Measurements from ENCODE around the gene SUPT6H. TPM values are rescaled to one million over a fixed set of nuclear protein-coding genes. Genes with fewer than 3 reads are reported as not detected.

The SUPT6H gene
- total RNA-seq, 3 donors from 2014 or later (not counting 1 experiment from before 2014, with no cell fraction given): 170 to 184 (median 177) TPM

GRCh38 chr17:28693869-28694268 lies 31.9 kb downstream of the SUPT6H start:
- Mint-ChIP-seq H3K36me3 (peaks cover 16% of the 10 kb centered on the region), H3K27ac (no peak overlapping the region), H3K9me3 (no peaks in the 10 kb centered on the region), H3K4me3 (no peak overlapping the region), H3K4me1 (no peaks in the 10 kb centered on the region), H3K27me3 (ENCODE audit: low read depth in 2 of 2) (no peaks in the 10 kb centered on the region)
- intact Hi-C loops (cut with micrococcal nuclease): no loop called here
- Histone ChIP-seq H3K4me1 (ENCODE audit: control insufficient read depth, insufficient read depth, low read length) (no peaks in the 10 kb centered on the region), H3K27ac (ENCODE audit: low read length) (no peak overlapping the region), H3K27me3 (ENCODE audit: control insufficient read depth, insufficient read depth, low read length) (no peaks in the 10 kb centered on the region), H3K9me3 (ENCODE audit: control insufficient read depth, insufficient read depth, low read length) (no peaks in the 10 kb centered on the region), H3K4me3 (ENCODE audit: low read length) (no peak overlapping the region), H3K36me3 (ENCODE audit: control insufficient read depth, insufficient read depth, low read length) (peaks cover 74% of the 10 kb centered on the region)
- WGBS (ENCODE audit: insufficient coverage): 100% methylated on average over 1 of the region's 1 CpG
- DNase-seq (no peak), ATAC-seq (no peak)
- no peak for TF ChIP-seq CTCF (IDR thresholded peaks at IDR 0.05)

- no peak overlapping the region for H3K4me3 ChIP-seq (ENCODE audit: low read length)
- H3K27me3 Mint-ChIP-seq (ENCODE audit: low read depth in 2 of 2): no peaks in the 10 kb centered on the region
- intact Hi-C loops (cut with micrococcal nuclease): no loop called here
- no peak overlapping the region for H3K4me3 Mint-ChIP-seq
- ATAC-seq (no peak), DNase-seq (no peak)
- no peaks in the 10 kb centered on the region for H3K9me3 ChIP-seq (ENCODE audit: control insufficient read depth, insufficient read depth, low read length)
- H3K4me1 ChIP-seq (ENCODE audit: control insufficient read depth, insufficient read depth, low read length): no peaks in the 10 kb centered on the region
- H3K27ac ChIP-seq (ENCODE audit: low read length): no peak overlapping the region
- H3K4me1 Mint-ChIP-seq: peaks cover 0 to 6% of the 10 kb centered on the region in 2 donors
- peaks cover 11% of the 10 kb centered on the region for H3K36me3 Mint-ChIP-seq
- H3K36me3 ChIP-seq (ENCODE audit: control insufficient read depth, insufficient read depth, low read length): peaks cover 89% of the 10 kb centered on the region
- no peak for TF ChIP-seq CTCF (IDR thresholded peaks at IDR 0.05)
- no peak overlapping the region for H3K27ac Mint-ChIP-seq
- H3K9me3 Mint-ChIP-seq: no peaks in the 10 kb centered on the region
- 95% methylated on average over 6 of the region's 6 CpGs for WGBS (ENCODE audit: insufficient coverage)
- H3K27me3 ChIP-seq (ENCODE audit: control insufficient read depth, insufficient read depth, low read length): no peaks in the 10 kb centered on the region
These were observed 36.4 kb downstream of the SUPT6H start for GRCh38 chr17:28698253-28698941.

- Histone ChIP-seq H3K36me3 (ENCODE audit: control insufficient read depth, insufficient read depth, low read length) (peaks cover 73% of the 10 kb centered on the region), H3K27me3 (ENCODE audit: control insufficient read depth, insufficient read depth, low read length) (no peaks in the 10 kb centered on the region), H3K4me3 (ENCODE audit: low read length) (no peak overlapping the region), H3K4me1 (ENCODE audit: control insufficient read depth, insufficient read depth, low read length) (no peaks in the 10 kb centered on the region), H3K9me3 (ENCODE audit: control insufficient read depth, insufficient read depth, low read length) (no peaks in the 10 kb centered on the region), H3K27ac (ENCODE audit: low read length) (no peak overlapping the region)
- ATAC-seq (no peak), DNase-seq (no peak)
- no peak overlapping the region for H3K4me3 Mint-ChIP-seq
- H3K9me3 Mint-ChIP-seq: no peaks in the 10 kb centered on the region
- no peaks in the 10 kb centered on the region for H3K36me3 Mint-ChIP-seq
- H3K27ac Mint-ChIP-seq: peak overlapping the region in 1 of 2 donors; percentile 52
- no peaks in the 10 kb centered on the region for H3K27me3 Mint-ChIP-seq (ENCODE audit: low read depth in 2 of 2)
- intact Hi-C loops (cut with micrococcal nuclease): no loop called here
- TF ChIP-seq CTCF (IDR thresholded peaks at IDR 0.05): no peak
- WGBS (ENCODE audit: insufficient coverage): 94% methylated on average over 8 of the region's 8 CpGs
- peaks cover 0 to 13% of the 10 kb centered on the region in 2 donors for H3K4me1 Mint-ChIP-seq
These were observed 38.3 kb downstream of the SUPT6H start for GRCh38 chr17:28700278-28700677.

All from natural killer cell (primary cell).